Endodermal cell (in vitro differentiated cells): ENCODE results near the gene AUTS2. TPM values are rescaled to one million over a fixed set of nuclear protein-coding genes. Genes with fewer than 3 reads are reported as not detected.
A peak's percentile ranks its signal among the peaks of the same experiment; 100 is the strongest.

Experiments used
- DNase-seq: peaks from one replicate; pipeline ENCODE4 v3.0.0-alpha.2; 2017
- H3K27ac ChIP-seq: 2 replicates; pipeline ENCODE4 v1.5.1; 2013; ENCODE audit warnings: mild to moderate bottlenecking, low read depth, low read length, moderate library complexity
- H3K27me3 ChIP-seq: 2 replicates; pipeline ENCODE4 v1.6.1; 2013; ENCODE audit warnings: mild to moderate bottlenecking, low read length, moderate library complexity; ENCODE audit not compliant: insufficient read depth, control insufficient read depth, poor library complexity, severe bottlenecking
- H3K36me3 ChIP-seq: 2 replicates; pipeline ENCODE4 v1.7.0; 2013; ENCODE audit warnings: mild to moderate bottlenecking, low read length, moderate library complexity; ENCODE audit not compliant: control insufficient read depth, insufficient read depth
- H3K4me1 ChIP-seq: one replicate; pipeline ENCODE4 v1.7.0; 2013; ENCODE audit warnings: low read length; ENCODE audit not compliant: control insufficient read depth, insufficient read depth
- H3K4me3 ChIP-seq: 2 replicates; pipeline ENCODE4 v1.5.1; 2013; ENCODE audit warnings: mild to moderate bottlenecking, low read length, moderate library complexity
- H3K9ac ChIP-seq: 2 replicates; pipeline ENCODE4 v1.6.1; 2013; ENCODE audit warnings: mild to moderate bottlenecking, low read length, moderate library complexity; ENCODE audit not compliant: poor library complexity, severe bottlenecking; ENCODE audit errors: extremely low read depth
- H3K9me3 ChIP-seq: 2 replicates; pipeline ENCODE4 v1.6.1; 2013; ENCODE audit warnings: mild to moderate bottlenecking, low read length, moderate library complexity; ENCODE audit not compliant: control insufficient read depth
- H3K27ac Mint-ChIP-seq: 2 replicates; pipeline ENCODE4 v1.8.0; 2020; ENCODE audit warnings: mixed read lengths
- H3K27me3 Mint-ChIP-seq: 2 replicates; pipeline ENCODE4 v1.8.0; 2021; ENCODE audit warnings: mild to moderate bottlenecking, mixed read lengths; ENCODE audit not compliant: insufficient read depth
- H3K36me3 Mint-ChIP-seq: 2 replicates; pipeline ENCODE4 v1.8.0; 2020; ENCODE audit warnings: low read depth, mixed read lengths
- H3K4me1 Mint-ChIP-seq: 2 replicates; pipeline ENCODE4 v1.8.0; 2020; ENCODE audit warnings: mixed read lengths
- H3K4me3 Mint-ChIP-seq: 2 replicates; pipeline ENCODE4 v1.8.0; 2020; ENCODE audit warnings: mild to moderate bottlenecking, moderate library complexity, mixed read lengths
- H3K9me3 Mint-ChIP-seq: 2 replicates; pipeline ENCODE4 v1.8.0; 2020; ENCODE audit warnings: mild to moderate bottlenecking, mixed read lengths
- CTCF ChIP-seq: fragments of 200-600 bp; sonication (generic); conservative IDR thresholded peaks from 2 replicates; pipeline ENCODE4 v1.5.0; 2021; ENCODE audit warnings: antibody characterized with exemption, mild to moderate bottlenecking
- WGBS, 2 experiments: methylation state at CpG; one replicate each; pipeline versions ENCODE4 v1.1.5 to v1.1.7; 2013; ENCODE audit warnings: missing lambda C conversion rate in 2 of 2, mixed read lengths in 1 of 2; ENCODE audit not compliant: insufficient coverage in 1 of 2, insufficient read length in 1 of 2; 5-methylcytosine and 5-hydroxymethylcytosine counted together
- total RNA-seq, 2 donors: library from RNA; stranded (reverse); fragmentation: NEBNext Ultra II Directional in 1 of 2; extraction: Animal tissue kit (Norgen Biotek cat#: 25700) in 1 of 2; gene quantifications; 2 replicates in 1 of 2; 3 replicates in 1 of 2; pipeline ENCODE4 v1.2.1, GENCODE V29; 2021

Gene AUTS2
- total RNA-seq, 2 donors from 2014 or later: 76.8 to 106 TPM

DNA sequence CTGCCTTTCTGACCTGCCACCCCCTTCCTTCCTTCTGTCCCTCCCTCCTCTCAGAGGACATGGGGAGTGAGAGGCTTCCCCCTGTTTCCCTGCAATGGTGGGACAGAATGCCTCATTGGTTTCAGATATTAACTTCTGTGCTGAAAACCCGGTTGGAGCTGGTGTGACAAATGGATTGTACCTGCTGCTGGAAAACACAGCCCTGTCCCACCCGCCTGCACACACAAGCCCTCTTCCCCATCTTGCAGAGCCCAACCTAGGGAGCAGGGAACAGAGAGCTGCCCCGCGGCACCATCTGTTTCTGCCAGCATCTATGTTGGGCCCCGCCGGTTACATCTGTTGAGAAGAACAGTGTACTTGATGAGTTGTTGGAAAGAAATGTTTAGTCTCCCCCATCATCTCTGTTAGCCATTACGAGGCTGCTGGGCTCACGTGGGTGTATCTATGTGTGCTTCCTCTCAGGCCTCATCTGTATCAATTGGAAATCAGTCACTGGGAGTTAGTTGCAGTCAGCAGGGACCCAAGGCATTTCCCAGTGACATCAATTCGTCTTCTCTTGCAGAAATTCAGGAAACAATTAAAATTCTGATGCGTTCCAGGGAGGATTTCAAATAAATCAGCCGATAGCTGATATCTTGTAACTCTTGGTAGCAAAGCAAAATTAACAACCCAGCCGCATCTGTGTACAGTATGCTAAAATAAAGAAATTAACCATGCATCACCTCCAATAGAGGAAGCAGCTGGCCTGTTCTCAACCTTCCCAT lies 808.1 kb downstream of the AUTS2 start:
- Histone ChIP-seq H3K4me1 (no peaks in the 10 kb centered on the region), H3K27ac (no peak overlapping the region), H3K4me3 (no peak overlapping the region), H3K36me3 (no peaks in the 10 kb centered on the region), H3K9me3 (no peaks in the 10 kb centered on the region), H3K9ac (no peak overlapping the region), H3K27me3 (no peaks in the 10 kb centered on the region)
- peaks cover 6% of the 10 kb centered on the region for H3K4me1 Mint-ChIP-seq
- peaks cover 2% of the 10 kb centered on the region for H3K36me3 Mint-ChIP-seq
- 94 to 97% methylated on average over 7 to 12 of the region's 12 CpGs for WGBS, 2 experiments
- H3K4me3 Mint-ChIP-seq: no peak overlapping the region
- peak overlapping the region; percentile 49 for H3K27ac Mint-ChIP-seq
- TF ChIP-seq CTCF: no peak
- H3K9me3 Mint-ChIP-seq: no peaks in the 10 kb centered on the region
- no peak for DNase-seq
- no peaks in the 10 kb centered on the region for H3K27me3 Mint-ChIP-seq

DNA sequence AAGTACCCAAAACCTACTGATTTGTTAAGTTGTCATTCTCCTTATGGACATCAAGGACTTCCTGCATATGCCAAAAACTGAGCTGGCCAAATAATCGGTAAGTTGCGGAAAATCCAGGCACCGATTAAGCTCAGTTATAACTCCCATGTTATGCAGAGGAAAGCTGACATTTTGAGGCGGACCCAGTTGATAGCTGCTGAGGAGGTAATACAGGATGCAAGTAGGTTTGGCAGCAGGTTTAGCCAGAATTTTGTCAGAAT lies 808.6 kb downstream of the AUTS2 start:
- Mint-ChIP-seq H3K27ac (no peak overlapping the region), H3K27me3 (no peaks in the 10 kb centered on the region), H3K9me3 (no peaks in the 10 kb centered on the region), H3K4me3 (no peak overlapping the region), H3K36me3 (peaks cover 2% of the 10 kb centered on the region), H3K4me1 (peaks cover 6% of the 10 kb centered on the region)
- Histone ChIP-seq H3K9me3 (no peaks in the 10 kb centered on the region), H3K27me3 (no peaks in the 10 kb centered on the region), H3K36me3 (no peaks in the 10 kb centered on the region), H3K4me1 (no peaks in the 10 kb centered on the region), H3K9ac (no peak overlapping the region), H3K4me3 (no peak overlapping the region), H3K27ac (no peak overlapping the region)
- WGBS, 2 experiments: 95 to 98% methylated on average over 4 of the region's 4 CpGs
- no peak for TF ChIP-seq CTCF
- DNase-seq: no peak

GRCh38 chr7:70408477-70408876 lies 810.2 kb downstream of the AUTS2 start:
- Mint-ChIP-seq H3K36me3 (peaks cover 2% of the 10 kb centered on the region), H3K9me3 (no peaks in the 10 kb centered on the region), H3K27ac (no peak overlapping the region), H3K4me3 (no peak overlapping the region), H3K4me1 (peaks cover 11% of the 10 kb centered on the region), H3K27me3 (no peaks in the 10 kb centered on the region)
- no peak for DNase-seq
- H3K36me3 ChIP-seq: no peaks in the 10 kb centered on the region
- no peaks in the 10 kb centered on the region for H3K27me3 ChIP-seq
- no peak overlapping the region for H3K9ac ChIP-seq
- H3K9me3 ChIP-seq: no peaks in the 10 kb centered on the region
- no peaks in the 10 kb centered on the region for H3K4me1 ChIP-seq
- no peak overlapping the region for H3K27ac ChIP-seq
- TF ChIP-seq CTCF: no peak
- no peak overlapping the region for H3K4me3 ChIP-seq
- WGBS, 2 experiments: 94 to 100% methylated on average over 1 to 2 of the region's 2 CpGs
